VCaP (cell line): ENCODE results near the gene SAAL1.
A peak's percentile ranks its signal among the peaks of the same experiment; 100 is the strongest.

Experiments used
- H3K27ac ChIP-seq: fragments of 450-650 bp; 2 replicates; pipeline ENCODE4 v1.5.1; 2017
- CTCF ChIP-seq: fragments of 450-650 bp; conservative IDR thresholded peaks from 2 replicates; pipeline ENCODE4 v1.5.1; 2017; ENCODE audit warnings: mild to moderate bottlenecking, moderate library complexity

SAAL1 gene

GRCh38 chr11:18105802-18106574, at the start of gene SAAL1:
Gene SAAL1 (minus strand): TSS chr11:18106082. CDS start chr11:18106041, 41 bp downstream.
- peak; percentile 90 for TF ChIP-seq CTCF
- H3K27ac ChIP-seq = peak within 1 kb of the TSS; percentile 81; the same call in 1 of the 2 replicates

- no peak overlapping the region for H3K27ac ChIP-seq
- TF ChIP-seq CTCF = no peak
These were observed 45.7 kb upstream of the SAAL1 start for GRCh38 chr11:18151581-18151980.

- no peak for TF ChIP-seq CTCF
These were observed 40.0 kb upstream of the SAAL1 start for GRCh38 chr11:18145837-18146236.

GRCh38 chr11:18145025-18145424, 39.1 kb upstream of the SAAL1 start:
- H3K27ac ChIP-seq = no peak overlapping the region
- peak; percentile 79 for TF ChIP-seq CTCF

More at GRCh38 chr11:18145837-18146236, 40.0 kb upstream of the SAAL1 start:
- no peak overlapping the region for H3K27ac ChIP-seq

- TF ChIP-seq CTCF = no peak
These were observed 38.4 kb upstream of the SAAL1 start for GRCh38 chr11:18144243-18144642.

GRCh38 chr11:18140145-18140544, 34.3 kb upstream of the SAAL1 start:
- TF ChIP-seq CTCF = no peak
- no peak overlapping the region for H3K27ac ChIP-seq

More at GRCh38 chr11:18144243-18144642, 38.4 kb upstream of the SAAL1 start:
- H3K27ac ChIP-seq = no peak overlapping the region

GRCh38 chr11:18137186-18137800, 31.4 kb upstream of the SAAL1 start:
- TF ChIP-seq CTCF = no peak
- no peak overlapping the region for H3K27ac ChIP-seq
